Measurements from ENCODE around the gene HS1BP3. TPM values are rescaled to one million over a fixed set of nuclear protein-coding genes. Genes with fewer than 3 reads are reported as not detected.
A peak's percentile ranks its signal among the peaks of the same experiment; 100 is the strongest.

The HS1BP3 gene
- total and polyA plus RNA-seq, 12 donors: 23.7 to 50.1 (median 40.5) TPM

DNA sequence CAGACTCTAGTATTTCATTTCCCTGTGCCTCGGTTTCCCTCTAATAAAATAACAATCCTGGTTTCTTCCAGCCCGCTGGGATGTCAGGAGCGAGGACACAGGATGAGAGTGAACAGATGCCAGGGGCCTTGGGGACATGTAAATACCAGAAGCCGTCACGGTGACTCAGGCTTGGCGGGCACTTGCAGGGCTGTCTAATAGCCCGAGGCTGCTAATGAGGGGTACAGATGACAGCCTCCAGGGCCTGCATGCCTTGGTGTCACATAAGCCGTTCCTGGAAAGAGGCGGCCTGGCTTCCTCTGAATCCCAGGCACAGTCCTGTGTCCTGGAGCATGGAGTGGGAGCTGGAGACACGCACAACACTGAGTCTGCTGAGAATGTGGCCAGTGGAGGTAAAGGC is 28.2 kb downstream of the HS1BP3 start:
- 38 to 58% (median 51%) methylated on average over 9 to 10 of the region's 10 CpGs for WGBS, 4 donors
- peak; percentile 86 to 97 (median 95) for DNase-seq
- intact Hi-C loops (cut with DNase I): no loop called here
- Histone ChIP-seq H3K4me1 (replicated peaks in 1 of 2) (peaks cover 25 to 52% of the 10 kb centered on the region in 2 donors), H3K36me3 (replicated peaks in 1 of 2) (peaks cover 0 to 31% of the 10 kb centered on the region in 2 donors), H3K4me3 (no peak overlapping the region), H3K9me3 (replicated peaks in 1 of 3) (no peaks in the 10 kb centered on the region), H3K27me3 (no peaks in the 10 kb centered on the region), H3K27ac (peak overlapping the region; percentile 68 to 99 (median 69))
- TF ChIP-seq, protein P1, sequence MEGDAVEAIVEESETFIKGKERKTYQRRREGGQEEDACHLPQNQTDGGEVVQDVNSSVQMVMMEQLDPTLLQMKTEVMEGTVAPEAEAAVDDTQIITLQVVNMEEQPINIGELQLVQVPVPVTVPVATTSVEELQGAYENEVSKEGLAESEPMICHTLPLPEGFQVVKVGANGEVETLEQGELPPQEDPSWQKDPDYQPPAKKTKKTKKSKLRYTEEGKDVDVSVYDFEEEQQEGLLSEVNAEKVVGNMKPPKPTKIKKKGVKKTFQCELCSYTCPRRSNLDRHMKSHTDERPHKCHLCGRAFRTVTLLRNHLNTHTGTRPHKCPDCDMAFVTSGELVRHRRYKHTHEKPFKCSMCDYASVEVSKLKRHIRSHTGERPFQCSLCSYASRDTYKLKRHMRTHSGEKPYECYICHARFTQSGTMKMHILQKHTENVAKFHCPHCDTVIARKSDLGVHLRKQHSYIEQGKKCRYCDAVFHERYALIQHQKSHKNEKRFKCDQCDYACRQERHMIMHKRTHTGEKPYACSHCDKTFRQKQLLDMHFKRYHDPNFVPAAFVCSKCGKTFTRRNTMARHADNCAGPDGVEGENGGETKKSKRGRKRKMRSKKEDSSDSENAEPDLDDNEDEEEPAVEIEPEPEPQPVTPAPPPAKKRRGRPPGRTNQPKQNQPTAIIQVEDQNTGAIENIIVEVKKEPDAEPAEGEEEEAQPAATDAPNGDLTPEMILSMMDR (IDR thresholded peaks at IDR 0.05): no peak
- TF ChIP-seq POLR2A (IDR thresholded peaks at IDR 0.05): peak in 1 of 2 donors; percentile 53

DNA sequence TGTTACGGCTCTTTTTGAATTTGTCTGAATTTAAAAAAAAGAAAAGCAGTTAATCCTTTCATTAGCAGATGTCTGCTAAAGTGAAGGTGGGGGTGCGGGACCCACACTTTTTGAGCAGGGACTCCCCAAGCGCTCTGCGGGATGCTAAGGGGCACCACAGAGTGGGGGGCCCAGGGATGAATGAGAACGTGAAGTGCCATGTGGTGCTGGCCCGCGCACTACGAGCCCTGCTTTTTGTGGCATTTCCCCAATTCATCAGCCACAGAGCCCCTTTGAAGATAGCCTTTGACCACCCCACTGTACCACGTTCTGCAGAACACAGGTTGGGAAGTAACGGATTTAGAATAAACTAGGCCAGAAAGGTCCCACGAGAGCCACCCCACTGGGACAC is 28.6 kb downstream of the HS1BP3 start:
- peak overlapping the region; percentile 20 to 99 (median 69) for H3K27ac ChIP-seq
- peaks cover 0 to 31% of the 10 kb centered on the region in 2 donors for H3K36me3 ChIP-seq (replicated peaks in 1 of 2)
- peak in 1 of 7 donors; percentile 11 for DNase-seq
- TF ChIP-seq, protein P1 (IDR thresholded peaks at IDR 0.05): no peak
- TF ChIP-seq POLR2A (IDR thresholded peaks at IDR 0.05): no peak
- intact Hi-C loops (cut with DNase I): no loop called here
- H3K4me1 ChIP-seq (replicated peaks in 1 of 2): peaks cover 30 to 57% of the 10 kb centered on the region in 2 donors
- WGBS, 4 donors: 85 to 90% (median 88%) methylated on average over 11 of the region's 11 CpGs
- H3K4me3 ChIP-seq: no peak overlapping the region
- H3K9me3 ChIP-seq (replicated peaks in 1 of 3): no peaks in the 10 kb centered on the region
- H3K27me3 ChIP-seq: no peaks in the 10 kb centered on the region

DNA sequence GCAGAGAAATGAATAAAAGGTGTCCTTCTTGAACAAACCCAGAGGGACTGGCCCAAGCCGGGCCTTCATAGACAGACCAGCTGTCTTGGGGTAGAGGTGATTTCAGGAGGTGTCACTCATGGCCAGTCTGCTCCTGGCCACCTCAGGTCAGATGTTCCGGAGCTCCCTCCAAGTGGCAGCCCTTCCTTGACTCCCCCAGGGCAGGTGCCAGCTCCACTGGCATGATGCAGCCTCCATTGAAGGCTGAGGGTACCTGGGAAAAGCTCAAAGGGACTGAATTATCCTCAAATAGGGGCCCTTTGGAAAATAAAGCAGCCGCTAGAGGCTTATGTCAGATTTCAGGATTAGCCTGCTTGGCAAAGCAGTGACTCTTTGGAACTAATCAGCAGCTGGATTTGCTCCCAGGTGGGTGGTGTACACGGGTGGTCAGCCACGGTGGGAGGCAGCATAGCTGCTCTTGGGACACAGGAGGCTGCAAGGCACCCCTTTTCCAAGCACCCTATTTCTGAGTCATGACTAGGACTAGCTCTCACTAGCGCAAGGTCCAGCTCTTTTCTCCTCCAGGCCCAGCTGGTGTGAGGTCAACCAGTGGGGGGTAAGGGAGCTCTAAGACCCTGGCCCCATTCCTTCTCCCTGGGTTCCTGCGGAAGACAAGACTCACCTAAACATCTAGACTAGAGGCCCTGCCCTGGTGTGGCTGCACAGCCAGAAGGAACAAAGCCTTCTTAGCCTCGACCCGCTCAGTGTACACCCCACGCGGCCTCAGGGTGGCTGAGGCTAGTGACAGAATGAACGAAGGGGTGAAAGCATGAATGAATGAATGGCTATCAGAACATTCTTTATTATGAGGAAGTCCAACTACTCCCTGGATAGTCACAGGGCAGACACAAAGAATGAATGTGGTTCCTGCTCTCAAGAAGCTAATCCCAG is 29.3 kb downstream of the HS1BP3 start:
- intact Hi-C loops (cut with DNase I): no loop called here
- Histone ChIP-seq H3K36me3 (replicated peaks in 1 of 2) (peaks cover 0 to 31% of the 10 kb centered on the region in 2 donors), H3K9me3 (replicated peaks in 1 of 3) (no peaks in the 10 kb centered on the region), H3K27ac (peak overlapping the region in 4 of 5 donors; percentile 68 to 99 (median 80)), H3K4me1 (replicated peaks in 1 of 2) (peaks cover 35 to 63% of the 10 kb centered on the region in 2 donors), H3K4me3 (no peak overlapping the region), H3K27me3 (no peaks in the 10 kb centered on the region)
- DNase-seq: peak in 3 of 7 donors; percentile 10 to 49 (median 13)
- TF ChIP-seq, protein P1 (IDR thresholded peaks at IDR 0.05): no peak
- no peak for TF ChIP-seq POLR2A (IDR thresholded peaks at IDR 0.05)
- WGBS, 4 donors: 84 to 92% (median 87%) methylated on average over 8 to 12 of the region's 12 CpGs

DNA sequence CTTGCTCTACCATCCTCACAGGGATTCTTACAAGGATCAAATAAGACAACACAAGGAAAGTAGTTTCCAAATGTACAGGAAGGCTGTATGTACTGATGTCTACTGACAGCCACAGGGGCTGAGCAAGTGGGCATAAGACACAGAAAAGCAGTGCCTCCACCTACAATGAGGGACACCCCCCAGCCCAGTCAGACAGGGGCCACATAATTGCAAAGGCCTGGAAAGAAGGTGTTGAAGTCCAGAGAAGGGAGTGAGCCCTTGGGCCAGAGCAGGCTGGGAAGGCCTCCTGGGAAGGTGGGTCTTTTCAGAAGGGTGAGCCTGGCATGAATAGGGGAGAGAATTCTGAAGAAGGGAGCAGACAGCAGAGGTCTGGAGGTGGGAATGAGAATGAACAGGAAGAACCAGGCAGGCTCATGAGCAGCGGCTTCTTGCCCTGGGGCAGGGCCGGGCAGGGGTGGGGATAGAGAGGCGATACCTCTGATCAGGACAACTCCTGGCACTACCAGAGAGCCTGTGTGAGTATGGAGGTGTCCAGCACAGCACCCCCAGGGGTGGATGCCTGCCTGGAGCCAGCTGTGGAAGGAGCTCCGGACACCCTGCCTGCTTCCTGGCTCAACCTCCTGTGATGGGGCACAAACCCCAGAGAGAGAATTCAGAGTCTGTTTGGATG is 30.1 kb downstream of the HS1BP3 start:
- intact Hi-C loops (cut with DNase I): no loop called here
- Histone ChIP-seq H3K36me3 (replicated peaks in 1 of 2) (peaks cover 0 to 31% of the 10 kb centered on the region in 2 donors), H3K27me3 (no peaks in the 10 kb centered on the region), H3K27ac (peak overlapping the region in 2 of 5 donors; percentile 90 to 99), H3K9me3 (replicated peaks in 1 of 3) (no peaks in the 10 kb centered on the region), H3K4me1 (replicated peaks in 1 of 2) (peaks cover 35 to 71% of the 10 kb centered on the region in 2 donors), H3K4me3 (no peak overlapping the region)
- TF ChIP-seq, protein P1 (IDR thresholded peaks at IDR 0.05): no peak
- TF ChIP-seq POLR2A (IDR thresholded peaks at IDR 0.05): no peak
- peak in 2 of 7 donors; percentile 12 to 49 for DNase-seq
- 77 to 89% (median 80%) methylated on average over 4 of the region's 4 CpGs for WGBS, 4 donors
